ENCODE data around the gene NKX2-4. TPM values are rescaled to one million over a fixed set of nuclear protein-coding genes. Genes with fewer than 3 reads are reported as not detected.

The NKX2-4 gene
- total and polyA plus RNA-seq, 2 of the 4 experiments (the other 2 are of a cell fraction): not detected

DNA sequence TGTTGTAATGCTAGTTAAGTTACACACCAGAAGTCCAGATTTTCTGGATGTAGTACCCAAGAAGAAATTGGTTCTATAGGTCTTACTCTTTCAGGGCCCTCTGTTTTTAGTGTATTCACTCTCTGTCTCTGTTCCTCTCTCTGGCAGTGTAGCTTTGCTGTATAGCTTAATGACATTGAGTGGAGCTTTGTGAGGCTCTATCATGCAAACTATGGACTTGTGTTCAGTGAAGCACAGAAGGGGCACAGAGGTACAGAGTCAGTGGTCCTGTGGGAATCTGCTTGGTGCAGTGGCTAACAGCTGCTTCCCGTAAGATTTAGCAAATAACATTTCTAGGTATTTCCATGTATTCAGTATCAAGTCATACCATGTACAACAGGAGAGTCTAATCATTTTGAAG lies 26.1 kb downstream of the NKX2-4 start:
- H4K91ac ChIP-seq (ENCODE audit: insufficient read depth, low read depth, low read length): no peak overlapping the region
- no peak overlapping the region for H3K4ac ChIP-seq (ENCODE audit: low read depth, low read length)
- H2AFZ ChIP-seq (replicated peaks; ENCODE audit: low read length, poor library complexity): no peak overlapping the region
- H3K9me1 ChIP-seq (ENCODE audit: insufficient read depth, low read length): 0 out of 2 replicates have a peak, but pooled peaks cover 6% of the 10 kb centered on the region
- H3K9ac ChIP-seq (ENCODE audit: low read depth, low read length): no peak overlapping the region
- H3K79me1 ChIP-seq (ENCODE audit: low read depth in 1 of 2, low read length in 2 of 2): peaks cover 16 to 25% of the 10 kb centered on the region in 2 experiments; a peak in 3 of 4 replicates
- no peaks in the 10 kb centered on the region for H3K27me3 ChIP-seq (ENCODE audit: control insufficient read depth, insufficient read depth, low read length)
- no peak overlapping the region for H2BK20ac ChIP-seq (ENCODE audit: low read depth, low read length)
- H3K56ac ChIP-seq (ENCODE audit: extremely low read depth, insufficient read depth, low read length): no peak overlapping the region
- ATAC-seq (ENCODE audit: low read depth): no peak
- no peak overlapping the region for H4K5ac ChIP-seq (ENCODE audit: low read depth, low read length)
- no peak overlapping the region for H2BK120ac ChIP-seq (ENCODE audit: low read depth, low read length)
- dilution Hi-C loops (cut with HindIII; ENCODE audit: low sequenced_read_pairs, unreplicated experiment) (no loop called here), intact Hi-C loops (cut with micrococcal nuclease) (loop anchor here (2.0 kb wide), 1 partner anchor 14 kb away; no protein-coding TSS in a partner anchor), in situ Hi-C loops (cut with MboI; ENCODE audit: low sequenced_read_pairs) (no loop called here)
- H3K4me1 ChIP-seq (ENCODE audit: control insufficient read depth, insufficient read depth, low read length): 0 out of 2 replicates have a peak, but pooled peaks cover 4% of the 10 kb centered on the region
- no peak overlapping the region for H3K4me3 ChIP-seq (ENCODE audit: insufficient read depth, low read depth, low read length)
- H4K20me1 ChIP-seq (ENCODE audit: insufficient read depth, low read length): peaks cover 8% of the 10 kb centered on the region; the same call in 1 of the 2 replicates
- ChIA-PET CTCF (interaction anchor here (1.3 kb wide), 1 partner anchor 136 kb away, joined by 7 read pairs; no protein-coding TSS in a partner anchor), POLR2A (ENCODE audit: unreplicated experiment) (interaction anchor here (0.5 kb wide), 1 partner anchor 11 kb away, joined by 4 read pairs; no protein-coding TSS in a partner anchor)
- H3K23ac ChIP-seq (ENCODE audit: low read depth, low read length): no peak overlapping the region
- TF ChIP-seq RAD21 (IDR thresholded peaks at IDR 0.05; ENCODE audit: low read length) (no peak), BHLHE40 (IDR thresholded peaks at IDR 0.05; ENCODE audit: low read depth, low read length) (no peak), NFE2L2 (IDR thresholded peaks at IDR 0.05; ENCODE audit: low read depth, low read length) (no peak), POLR2A (IDR thresholded peaks at IDR 0.05; ENCODE audit: low read depth, low read length) (no peak), RFX5 (IDR thresholded peaks at IDR 0.05; ENCODE audit: low read depth, low read length) (no peak), MXI1 (IDR thresholded peaks at IDR 0.05; ENCODE audit: borderline replicate concordance, low read depth, low read length) (no peak), CHD1 (IDR thresholded peaks at IDR 0.05; ENCODE audit: low read depth, low read length) (no peak), FOS (IDR thresholded peaks at IDR 0.05; ENCODE audit: low read depth, low read length) (no peak)
- TF ChIP-seq, protein P1, sequence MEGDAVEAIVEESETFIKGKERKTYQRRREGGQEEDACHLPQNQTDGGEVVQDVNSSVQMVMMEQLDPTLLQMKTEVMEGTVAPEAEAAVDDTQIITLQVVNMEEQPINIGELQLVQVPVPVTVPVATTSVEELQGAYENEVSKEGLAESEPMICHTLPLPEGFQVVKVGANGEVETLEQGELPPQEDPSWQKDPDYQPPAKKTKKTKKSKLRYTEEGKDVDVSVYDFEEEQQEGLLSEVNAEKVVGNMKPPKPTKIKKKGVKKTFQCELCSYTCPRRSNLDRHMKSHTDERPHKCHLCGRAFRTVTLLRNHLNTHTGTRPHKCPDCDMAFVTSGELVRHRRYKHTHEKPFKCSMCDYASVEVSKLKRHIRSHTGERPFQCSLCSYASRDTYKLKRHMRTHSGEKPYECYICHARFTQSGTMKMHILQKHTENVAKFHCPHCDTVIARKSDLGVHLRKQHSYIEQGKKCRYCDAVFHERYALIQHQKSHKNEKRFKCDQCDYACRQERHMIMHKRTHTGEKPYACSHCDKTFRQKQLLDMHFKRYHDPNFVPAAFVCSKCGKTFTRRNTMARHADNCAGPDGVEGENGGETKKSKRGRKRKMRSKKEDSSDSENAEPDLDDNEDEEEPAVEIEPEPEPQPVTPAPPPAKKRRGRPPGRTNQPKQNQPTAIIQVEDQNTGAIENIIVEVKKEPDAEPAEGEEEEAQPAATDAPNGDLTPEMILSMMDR (conservative IDR thresholded peaks at IDR 0.05; ENCODE audit: low read depth, low read length): no peak
- H2AK5ac ChIP-seq (ENCODE audit: low read depth, low read length): no peak overlapping the region
- no peak overlapping the region for H3K4me2 ChIP-seq (ENCODE audit: low read depth, low read length)
- H2BK15ac ChIP-seq (ENCODE audit: low read depth, low read length): no peak overlapping the region
- H2BK5ac ChIP-seq (ENCODE audit: low read depth, low read length, poor library complexity, severe bottlenecking): no peak overlapping the region
- H2AK9ac ChIP-seq (replicated peaks; ENCODE audit: low read depth, low read length, poor library complexity): no peak overlapping the region
- H3K9me3 ChIP-seq (ENCODE audit: control insufficient read depth, insufficient read depth, low read length): no peaks in the 10 kb centered on the region
- H4K8ac ChIP-seq (ENCODE audit: low read depth in 2 of 2, low read length in 2 of 2): no peak overlapping the region
- H3K36me3 ChIP-seq (ENCODE audit: control insufficient read depth, insufficient read depth, low read length): peaks cover 10% of the 10 kb centered on the region
- BruUV-seq (replicated peaks): no TSS peak
- no CpG with 5 or more reads among the region's 1 CpG for WGBS, 2 experiments (ENCODE audit: extremely low coverage in 2 of 2, insufficient read length in 1 of 2)
- H3K18ac ChIP-seq (ENCODE audit: low read depth, low read length): no peak overlapping the region
- H3K27ac ChIP-seq (ENCODE audit: insufficient read depth, low read length): no peak overlapping the region; the same call in 1 of the 2 replicates
- no peak for DNase-seq
- H3K14ac ChIP-seq (replicated peaks; ENCODE audit: low read depth, low read length): no peak overlapping the region

Measured in IMR-90 (cell line).